H1 (cell line): ENCODE data around the gene MYBL2. TPM values are rescaled to one million over a fixed set of nuclear protein-coding genes. Genes with fewer than 3 reads are reported as not detected.

Experiments used
- CTCF ChIA-PET: fragments of 300-600 bp; sonication (Branson Sonifier 250); formaldehyde crosslinking; loops from one replicate; lab custom pipeline; 2021; ENCODE audit not compliant: partially characterized antibody; lab: Charles Lee
- POLR2A ChIA-PET: fragments of 300-600 bp; sonication (Branson Sonifier 250); formaldehyde crosslinking; loops from one replicate; lab custom pipeline; 2021; ENCODE audit warnings: inconsistent platforms; ENCODE audit not compliant: partially characterized antibody; lab: Charles Lee
- DNase-seq, 2 experiments: peaks; one replicate each; pipeline versions ENCODE4 v3.0.0 to v3.0.0-alpha.2; 2010 to 2022; ENCODE audit warnings: low spot score in 2 of 2, low read depth in 1 of 2, mixed read lengths in 1 of 2
- FAIRE-seq: peaks from 2 replicates; lab custom pipeline; 2011; peaks lifted over from hg19 to GRCh38; lab: Jason Lieb, UNC
- H2AFZ ChIP-seq: 2 replicates; pipeline ENCODE4 v1.8.1; 2012; ENCODE audit warnings: low read length, inconsistent platforms
- H2AK5ac ChIP-seq: 2 replicates; pipeline ENCODE4 v1.6.1; 2013; ENCODE audit warnings: low read depth, low read length
- H2BK120ac ChIP-seq: replicated peaks from 2 replicates; pipeline ENCODE3; 2013; ENCODE audit warnings: low read depth, low read length, inconsistent platforms
- H2BK12ac ChIP-seq: 2 replicates; pipeline ENCODE4 v1.6.1; 2013; ENCODE audit warnings: low read depth, low read length
- H2BK15ac ChIP-seq: 2 replicates; pipeline ENCODE4 v1.6.1; 2013; ENCODE audit warnings: low read length
- H2BK20ac ChIP-seq: 2 replicates; pipeline ENCODE4 v1.6.1; 2013; ENCODE audit warnings: low read length
- H2BK5ac ChIP-seq: 2 replicates; pipeline ENCODE4 v1.6.1; 2013; ENCODE audit warnings: low read depth, low read length
- H3K14ac ChIP-seq: 2 replicates; pipeline ENCODE4 v1.6.1; 2013; ENCODE audit warnings: inconsistent platforms; ENCODE audit not compliant: insufficient read length
- H3K18ac ChIP-seq: 2 replicates; pipeline ENCODE4 v1.6.1; 2013; ENCODE audit warnings: low read length; ENCODE audit errors: extremely low read depth
- H3K23ac ChIP-seq: 2 replicates; pipeline ENCODE4 v1.6.1; 2013; ENCODE audit warnings: inconsistent platforms; ENCODE audit not compliant: insufficient read length
- H3K23me2 ChIP-seq: 2 replicates; pipeline ENCODE4 v1.6.1; 2013; ENCODE audit warnings: low read depth, low read length
- H3K27ac ChIP-seq: 2 replicates; pipeline ENCODE4 v1.6.1; 2011; ENCODE audit warnings: low read depth, low read length, inconsistent platforms
- H3K27me3 ChIP-seq, 4 experiments: replicated peaks in 1 of 4; 1 replicate in 1 of 4; 2 replicates in 3 of 4; pipeline versions ENCODE4 v1.6.1 to v1.8.1; 2011 to 2013; ENCODE audit warnings: low read length in 3 of 4, mild to moderate bottlenecking in 3 of 4, inconsistent platforms in 2 of 4, mixed read lengths in 2 of 4, moderate library complexity in 1 of 4; ENCODE audit not compliant: control insufficient read depth in 3 of 4, insufficient read depth in 3 of 4; ENCODE audit errors: extremely low read depth in 1 of 4
- H3K36me3 ChIP-seq, 4 experiments: 2 replicates each; pipeline versions ENCODE4 v1.6.1 to v1.8.1; 2011 to 2013; ENCODE audit warnings: mild to moderate bottlenecking in 4 of 4, low read length in 3 of 4, moderate library complexity in 2 of 4, control low read depth in 1 of 4, inconsistent platforms in 1 of 4; ENCODE audit not compliant: insufficient read depth in 4 of 4, control insufficient read depth in 2 of 4
- H3K4ac ChIP-seq: replicated peaks from 2 replicates; pipeline ENCODE3; 2013; ENCODE audit warnings: low read length, low read depth, mixed read lengths, inconsistent platforms; ENCODE audit not compliant: insufficient read length
- H3K4me1 ChIP-seq, 4 experiments: replicated peaks in 1 of 4; 1 replicate in 1 of 4; 2 replicates in 3 of 4; pipeline versions ENCODE4 v1.6.1 to v1.8.1; 2011 to 2013; ENCODE audit warnings: low read length in 3 of 4, inconsistent platforms in 2 of 4, mixed read lengths in 1 of 4; ENCODE audit not compliant: insufficient read depth in 4 of 4, control insufficient read depth in 3 of 4
- H3K4me2 ChIP-seq, 2 experiments: 2 replicates each; pipeline versions ENCODE4 v1.6.1 to v1.8.1; 2011 to 2013; ENCODE audit warnings: low read depth in 2 of 2, low read length in 2 of 2, control low read depth in 1 of 2, inconsistent platforms in 1 of 2, mild to moderate bottlenecking in 1 of 2; ENCODE audit not compliant: insufficient read depth in 1 of 2
- H3K4me3 ChIP-seq, 4 experiments: fragments of 200-600, 300-600 bp in 1 of 4; sonication (generic), shearing (Covaris generic), sonication (Bioruptor Twin) in 1 of 4; 2 replicates each; pipeline versions ENCODE4 v1.5.1 to v1.8.1; 2011 to 2016; ENCODE audit warnings: low read length in 4 of 4, low read depth in 3 of 4, control low read depth in 2 of 4, inconsistent platforms in 2 of 4, mild to moderate bottlenecking in 2 of 4, mixed read lengths in 1 of 4, moderate library complexity in 1 of 4; ENCODE audit not compliant: insufficient read depth in 2 of 4; ENCODE audit errors: extremely low read depth in 1 of 4
- H3K56ac ChIP-seq: replicated peaks from 2 replicates; pipeline ENCODE3; 2013; ENCODE audit warnings: low read depth, mild to moderate bottlenecking, mixed read lengths, low read length, inconsistent platforms; ENCODE audit not compliant: insufficient read length
- H3K79me1 ChIP-seq: 2 replicates; pipeline ENCODE4 v1.6.1; 2013; ENCODE audit warnings: low read depth, low read length, control low read depth
- H3K79me2 ChIP-seq, 2 experiments: 2 replicates each; pipeline versions ENCODE4 v1.6.1 to v1.8.1; 2012 to 2013; ENCODE audit warnings: low read length in 2 of 2, mild to moderate bottlenecking in 2 of 2, inconsistent platforms in 1 of 2; ENCODE audit not compliant: insufficient read depth in 2 of 2, control insufficient read depth in 1 of 2
- H3K9ac ChIP-seq, 4 experiments: replicated peaks in 1 of 4; 1 replicate in 1 of 4; 2 replicates in 3 of 4; pipeline versions ENCODE4 v1.6.1 to v1.8.1; 2011 to 2013; ENCODE audit warnings: low read depth in 3 of 4, low read length in 3 of 4, control low read depth in 2 of 4, mild to moderate bottlenecking in 2 of 4, moderate library complexity in 2 of 4, inconsistent platforms in 1 of 4; ENCODE audit errors: extremely low read depth in 1 of 4
- H3K9me3 ChIP-seq, 2 experiments: 2 replicates each; pipeline versions ENCODE4 v1.6.1 to v1.8.1; 2012 to 2013; ENCODE audit warnings: mild to moderate bottlenecking in 2 of 2, moderate library complexity in 2 of 2, control low read depth in 1 of 2, inconsistent platforms in 1 of 2, low read depth in 1 of 2, low read length in 1 of 2, mixed read lengths in 1 of 2; ENCODE audit not compliant: insufficient read depth in 2 of 2
- H4K20me1 ChIP-seq, 2 experiments: replicated peaks in 1 of 2; 2 replicates each; pipeline versions ENCODE3 to v1.8.1; 2011 to 2013; ENCODE audit warnings: inconsistent platforms in 2 of 2, low read length in 2 of 2, mild to moderate bottlenecking in 1 of 2; ENCODE audit not compliant: insufficient read depth in 2 of 2, control insufficient read depth in 1 of 2
- H4K5ac ChIP-seq: 2 replicates; pipeline ENCODE4 v1.6.1; 2013; ENCODE audit warnings: low read length, low read depth, mixed read lengths, inconsistent platforms; ENCODE audit not compliant: insufficient read length
- H4K8ac ChIP-seq: 2 replicates; pipeline ENCODE4 v1.8.0; 2013; ENCODE audit warnings: mild to moderate bottlenecking, moderate library complexity, low read length, inconsistent platforms; ENCODE audit not compliant: insufficient read depth; ENCODE audit errors: extremely low read depth
- H4K91ac ChIP-seq: replicated peaks from 2 replicates; pipeline ENCODE3; 2013; ENCODE audit warnings: low read length, mixed read lengths, inconsistent platforms; ENCODE audit not compliant: insufficient read length
- KDM5A ChIP-seq: fragments of 200-600 bp; IDR thresholded peaks from 2 replicates; pipeline ENCODE4 v1.7.1; 2012; ENCODE audit warnings: mild to moderate bottlenecking, low read length, inconsistent platforms, mixed read lengths
- MAFK ChIP-seq: IDR thresholded peaks from 2 replicates; pipeline ENCODE4 v1.6.1; 2012; ENCODE audit warnings: low read depth, mild to moderate bottlenecking, improper control_type of control experiment, low read length
- polyA plus RNA-seq, 7 experiments: library from polyadenylated mRNA; depleted of rRNA in 3 of 7; stranded (reverse) in 5 of 7; unstranded in 2 of 7; fragments of >200 nt in 5 of 7; fragments of 200-250 nt in 2 of 7; gene quantifications; 1 replicate in 5 of 7; 2 replicates in 1 of 7; 4 replicates in 1 of 7; pipeline versions ENCODE4 v1.2.1 to v1.2.3, GENCODE V29; 2011 to 2013; ENCODE audit warnings: missing spikeins in 2 of 7, mixed read lengths in 2 of 7
- total RNA-seq: library from RNA; stranded (reverse); fragmentation: NEBNext Ultra II Directional; extraction: Animal tissue kit (Norgen Biotek cat#: 25700); gene quantifications from 2 replicates; pipeline ENCODE4 v1.2.1, GENCODE V29; 2021

The MYBL2 gene
- total and polyA plus RNA-seq, 2 of the 8 experiments (the other 6 are each of a cell fraction or from before 2014, with no cell fraction given) = 75.3 to 207 TPM

DNA sequence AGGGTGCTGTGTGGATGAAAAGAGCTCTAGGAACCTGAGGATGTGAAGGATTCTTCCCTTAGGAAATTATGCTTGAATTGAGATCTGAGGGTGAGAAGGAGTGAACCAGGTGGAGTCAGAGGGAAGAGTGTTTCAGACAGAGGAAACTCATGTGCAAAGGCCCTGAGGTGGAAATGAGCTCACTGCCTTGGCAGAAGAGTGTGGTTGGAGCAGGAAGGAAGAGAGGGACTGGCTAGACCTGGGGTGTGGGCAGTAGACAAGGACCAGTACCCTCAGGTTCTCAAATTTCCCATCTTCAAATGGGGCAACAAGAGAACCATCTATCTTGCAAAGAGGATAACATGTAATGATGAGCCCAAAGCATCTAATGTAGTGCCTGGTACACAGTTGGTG lies 83.9 kb downstream of the MYBL2 start:
- ChIA-PET POLR2A (no interaction called here), CTCF (interaction anchor here (0.6 to 3.6 kb wide), 17 partner anchors 12 to 341 kb away, joined by 3 to 26 read pairs (median 6); no protein-coding TSS in a partner anchor)
- H2AK5ac ChIP-seq = no peak overlapping the region
- H3K4me3 ChIP-seq = no peak overlapping the region
- H3K36me3 ChIP-seq = no peaks in the 10 kb centered on the region
- no peak overlapping the region for H3K4ac ChIP-seq
- no peaks in the 10 kb centered on the region for H3K79me2 ChIP-seq
- no peaks in the 10 kb centered on the region for H4K20me1 ChIP-seq
- no peak overlapping the region for H3K23ac ChIP-seq
- H2BK12ac ChIP-seq = no peak overlapping the region
- H4K91ac ChIP-seq = no peak overlapping the region
- H3K9ac ChIP-seq = no peak overlapping the region
- H2BK20ac ChIP-seq = no peak overlapping the region
- H3K4me2 ChIP-seq = no peak overlapping the region
- H4K8ac ChIP-seq = no peak overlapping the region
- H3K14ac ChIP-seq = no peak overlapping the region
- H2BK120ac ChIP-seq = no peak overlapping the region
- no peak overlapping the region for H3K18ac ChIP-seq
- FAIRE-seq (no peak), DNase-seq (no peak)
- H3K23me2 ChIP-seq = no peaks in the 10 kb centered on the region
- no peaks in the 10 kb centered on the region for H3K9me3 ChIP-seq
- no peaks in the 10 kb centered on the region for H3K27me3 ChIP-seq
- H3K4me1 ChIP-seq = peaks cover 0 to 4% (median 1%) of the 10 kb centered on the region in 4 experiments; a peak in 2 of 7 replicates
- H3K27ac ChIP-seq = no peak overlapping the region
- no peak overlapping the region for H2BK15ac ChIP-seq
- H2BK5ac ChIP-seq = no peak overlapping the region
- H3K79me1 ChIP-seq = no peaks in the 10 kb centered on the region
- H2AFZ ChIP-seq = no peak overlapping the region
- no peak for TF ChIP-seq KDM5A
- TF ChIP-seq MAFK = no peak
- H3K56ac ChIP-seq = no peak overlapping the region
- no peak overlapping the region for H4K5ac ChIP-seq
